K562 (cell line): Measurements from ENCODE around the gene FBRS. TPM values are rescaled to one million over a fixed set of nuclear protein-coding genes. Genes with fewer than 3 reads are reported as not detected.
A peak's percentile ranks its signal among the peaks of the same experiment; 100 is the strongest.

Experiments
- CCNT2 ChIP-seq: IDR thresholded peaks from 2 replicates; pipeline ENCODE4 v1.6.1; 2011; ENCODE audit warnings: borderline replicate concordance, low read depth, mild to moderate bottlenecking, moderate library complexity, mixed read lengths, low read length; ENCODE audit not compliant: insufficient read length; ENCODE audit errors: extremely low read depth
- DPF2 ChIP-seq: fragments of 450-650 bp; IDR thresholded peaks from 2 replicates; pipeline ENCODE4 v1.6.1; 2016
- FIP1L1 ChIP-seq: fragments of 200-400 bp; formaldehyde crosslinking; IDR thresholded peaks from 2 replicates; pipeline ENCODE4 v1.6.1; 2018; ENCODE audit warnings: mild to moderate bottlenecking, low read depth, low read length; ENCODE audit not compliant: poor library complexity, severe bottlenecking
- HDAC1 ChIP-seq, 2 experiments: fragments of 450-650 bp; IDR thresholded peaks; 2 replicates each; pipeline ENCODE4 v1.6.1; 2016 to 2017; ENCODE audit warnings: inconsistent platforms in 1 of 2, mild to moderate bottlenecking in 1 of 2, moderate library complexity in 1 of 2
- LARP7 ChIP-seq: fragments of 450-650 bp; IDR thresholded peaks from 2 replicates; pipeline ENCODE4 v1.6.1; 2016
- MYBL2 ChIP-seq, 2 experiments: fragments of 450-650 bp in 1 of 2; sonication (generic) in 1 of 2; formaldehyde crosslinking in 1 of 2; IDR thresholded peaks; 2 replicates each; pipeline versions ENCODE4 v1.6.1 to v1.8.1; 2017 to 2022; ENCODE audit warnings: borderline replicate concordance in 1 of 2, inconsistent platforms in 1 of 2, low read depth in 1 of 2, mild to moderate bottlenecking in 1 of 2, missing genetic modification reagents in 1 of 2, moderate library complexity in 1 of 2
- NCOA1 ChIP-seq: fragments of 450-650 bp; IDR thresholded peaks from 2 replicates; pipeline ENCODE4 v1.6.1; 2016; ENCODE audit warnings: low read depth
- NEUROD1 ChIP-seq: fragments of 150-350 bp; IDR thresholded peaks from 2 replicates; pipeline ENCODE4 v1.6.1; 2014; ENCODE audit warnings: borderline replicate concordance, low read length, low read depth; ENCODE audit not compliant: partially characterized antibody
- NRF1 ChIP-seq, 2 experiments: fragments of 450-650 bp; IDR thresholded peaks in 1 of 2; conservative IDR thresholded peaks in 1 of 2; 2 replicates each; pipeline ENCODE4 v1.6.1; 2014; ENCODE audit warnings: mild to moderate bottlenecking in 2 of 2
- PCBP2 ChIP-seq: fragments of 200-400 bp; formaldehyde crosslinking; IDR thresholded peaks from 2 replicates; pipeline ENCODE4 v1.6.1; 2018; ENCODE audit warnings: low read length, low read depth, mild to moderate bottlenecking, moderate library complexity; ENCODE audit not compliant: poor library complexity, severe bottlenecking
- POLR3G ChIP-seq: IDR thresholded peaks from 2 replicates; pipeline ENCODE4 v1.6.1; 2011; ENCODE audit not compliant: insufficient read length, insufficient replicate concordance; ENCODE audit errors: extremely low read depth
- PURB ChIP-seq: sonication (generic); formaldehyde crosslinking; IDR thresholded peaks from 2 replicates; pipeline ENCODE4 v1.9.0; 2021; ENCODE audit warnings: low read depth, mild to moderate bottlenecking, missing genetic modification reagents
- PYGO2 ChIP-seq: fragments of 450-650 bp; IDR thresholded peaks from 2 replicates; pipeline ENCODE4 v1.6.1; 2016; ENCODE audit warnings: mild to moderate bottlenecking, missing genetic modification characterization, moderate library complexity, missing compliant biosample characterization
- RBM25 ChIP-seq: fragments of 200-400 bp; formaldehyde crosslinking; IDR thresholded peaks from 2 replicates; pipeline ENCODE4 v1.6.1; 2018; ENCODE audit warnings: low read length, low read depth, moderate library complexity; ENCODE audit not compliant: severe bottlenecking
- SMARCA4 ChIP-seq: fragments of 450-650 bp; IDR thresholded peaks from 2 replicates; pipeline ENCODE4 v1.6.1; 2016
- SMARCA5 ChIP-seq: fragments of 450-650 bp; IDR thresholded peaks from 2 replicates; pipeline ENCODE4 v1.6.1; 2016
- SREBF1 ChIP-seq: fragments of 150-350 bp; IDR thresholded peaks from 2 replicates; pipeline ENCODE4 v1.6.1; 2014; ENCODE audit warnings: antibody characterized with exemption, low read depth, low read length, borderline replicate concordance
- U2AF1 ChIP-seq: fragments of 200-400 bp; formaldehyde crosslinking; optimal IDR thresholded peaks from 2 replicates; pipeline ENCODE3; 2017; ENCODE audit warnings: mild to moderate bottlenecking, low read depth, low read length, moderate library complexity
- ZNF668 ChIP-seq: fragments of 250-450 bp; sonication (Bioruptor Pico); IDR thresholded peaks from 2 replicates; pipeline ENCODE4 v1.8.0; 2022; ENCODE audit warnings: mild to moderate bottlenecking, inconsistent platforms
- ZNF696 ChIP-seq: fragments of 250-450 bp; sonication (Bioruptor Pico); conservative IDR thresholded peaks from 2 replicates; pipeline ENCODE4 v1.4.0; 2020; ENCODE audit warnings: mild to moderate bottlenecking, moderate library complexity
- polyA plus RNA-seq, 8 experiments: library from polyadenylated mRNA; depleted of rRNA in 4 of 8; stranded (reverse) in 5 of 8; unstranded in 3 of 8; fragments of >200 nt; fragmentation: Nextera tagmentation in 2 of 8; fragmentation: Illumina TruSeq in 1 of 8; extraction: Ambion mirVana in 2 of 8; extraction: Trizol in 1 of 8; gene quantifications; 2 replicates each; pipeline versions ENCODE4 v1.2.1 to v1.2.3, GENCODE V29; 2011 to 2014; ENCODE audit warnings: inconsistent platforms in 1 of 8, missing spikeins in 1 of 8
- total RNA-seq, 7 experiments: library from RNA; depleted of rRNA in 6 of 7; stranded (reverse); fragments of >200 nt in 6 of 7; fragmentation: Illumina TruSeq in 2 of 7; extraction: Trizol in 2 of 7; gene quantifications; 2 replicates each; pipeline versions ENCODE4 v1.2.1 to v1.2.3, GENCODE V29; 2011 to 2021; ENCODE audit warnings: low replicate concordance in 1 of 7
- TF ChIP-seq, protein P1 (sequence below): fragments of 200-400 bp; formaldehyde crosslinking; IDR thresholded peaks from 2 replicates; pipeline ENCODE4 v1.6.1; 2017; ENCODE audit warnings: mild to moderate bottlenecking, low read depth, low read length, moderate library complexity
- TF ChIP-seq, protein P2 (sequence below): fragments of 450-650 bp; IDR thresholded peaks from 2 replicates; pipeline ENCODE4 v1.6.1; 2016; ENCODE audit warnings: antibody characterized with exemption
- TF ChIP-seq, protein P3 (sequence below): fragments of 250-450 bp; sonication (Bioruptor Pico); IDR thresholded peaks from 2 replicates; pipeline ENCODE4 v1.5.1; 2021; ENCODE audit warnings: mild to moderate bottlenecking

Gene FBRS
- total and polyA plus RNA-seq, 9 of the 15 experiments (the other 6 are each of a cell fraction or from before 2014, with no cell fraction given) = 0.32 to 59.5 (median 13.1) TPM

DNA sequence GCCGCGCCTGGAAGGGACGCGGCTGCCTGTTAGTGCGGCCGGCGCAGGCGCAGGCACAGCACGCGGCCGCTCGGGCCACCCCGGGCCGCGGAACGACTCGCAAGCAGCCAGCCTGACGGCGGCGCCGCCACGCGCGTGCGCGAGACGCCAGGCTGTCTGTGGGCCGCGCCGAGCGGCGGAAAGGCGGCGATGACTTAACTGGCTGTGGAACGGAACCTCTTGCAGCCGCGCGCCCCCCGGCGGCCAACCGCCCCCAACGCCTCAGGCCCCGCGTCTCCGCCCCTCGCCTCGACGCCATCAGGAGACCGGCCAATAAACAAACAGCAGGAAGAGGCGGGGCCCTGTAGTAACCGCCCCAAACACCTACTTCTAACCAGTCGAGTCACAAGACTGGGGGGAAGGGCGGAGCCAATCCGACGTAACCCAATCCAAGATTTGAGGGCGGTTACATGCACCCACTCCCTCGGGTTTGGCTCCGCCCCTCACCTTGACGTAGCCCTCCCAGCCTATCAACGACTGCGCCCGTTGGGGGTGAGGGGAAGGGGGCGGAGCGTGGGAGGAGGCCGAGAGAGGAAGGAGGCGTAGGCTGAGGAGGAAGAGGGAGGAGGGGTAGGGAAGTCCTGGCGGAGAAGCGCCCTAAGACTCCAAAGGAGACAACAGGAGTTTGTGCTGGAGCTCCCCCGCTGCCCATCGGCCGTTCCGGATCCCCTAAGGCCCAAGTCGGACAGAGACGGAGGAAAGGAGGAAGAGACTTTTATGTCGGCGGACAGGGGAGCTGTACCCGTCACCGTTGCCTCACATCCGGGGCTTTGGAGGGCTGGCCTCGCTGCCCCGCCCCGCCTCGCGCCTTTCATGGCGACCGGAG lies at the start of gene FBRS (continued):
- TF ChIP-seq PYGO2 (tag) (no peak), U2AF1 (no peak), CCNT2 (peak; percentile 95), NCOA1 (no peak), NRF1 (conservative IDR thresholded peaks at IDR 0.05 in 1 of 2, IDR thresholded peaks at IDR 0.05 in 1 of 2) (peak; percentile 98 to 99), LARP7 (peak; percentile 62; the same call in 1 of the 2 replicates), SMARCA5 (no peak), DPF2 (peak; percentile 63), ZNF668 (CRISPR knock-in tag) (no peak), MYBL2 (IDR thresholded peaks at IDR 0.05; ENCODE audit: low read depth) (no peak), MYBL2 (CRISPR knock-in tag; IDR thresholded peaks at IDR 0.05; ENCODE audit: borderline replicate concordance) (no peak), SMARCA4 (peak; percentile 61; the same call in 1 of the 2 replicates), POLR3G (no peak), RBM25 (peak; percentile 53), FIP1L1 (peak; percentile 79), PURB (no peak), SREBF1 (no peak), HDAC1 (IDR thresholded peaks at IDR 0.05) (peak in 1 of 2 experiments; percentile 34; a peak in 2 of 4 replicates), NEUROD1 (peak; percentile 64), ZNF696 (CRISPR knock-in tag) (no peak), PCBP2 (no peak)
- TF ChIP-seq, protein P1, sequence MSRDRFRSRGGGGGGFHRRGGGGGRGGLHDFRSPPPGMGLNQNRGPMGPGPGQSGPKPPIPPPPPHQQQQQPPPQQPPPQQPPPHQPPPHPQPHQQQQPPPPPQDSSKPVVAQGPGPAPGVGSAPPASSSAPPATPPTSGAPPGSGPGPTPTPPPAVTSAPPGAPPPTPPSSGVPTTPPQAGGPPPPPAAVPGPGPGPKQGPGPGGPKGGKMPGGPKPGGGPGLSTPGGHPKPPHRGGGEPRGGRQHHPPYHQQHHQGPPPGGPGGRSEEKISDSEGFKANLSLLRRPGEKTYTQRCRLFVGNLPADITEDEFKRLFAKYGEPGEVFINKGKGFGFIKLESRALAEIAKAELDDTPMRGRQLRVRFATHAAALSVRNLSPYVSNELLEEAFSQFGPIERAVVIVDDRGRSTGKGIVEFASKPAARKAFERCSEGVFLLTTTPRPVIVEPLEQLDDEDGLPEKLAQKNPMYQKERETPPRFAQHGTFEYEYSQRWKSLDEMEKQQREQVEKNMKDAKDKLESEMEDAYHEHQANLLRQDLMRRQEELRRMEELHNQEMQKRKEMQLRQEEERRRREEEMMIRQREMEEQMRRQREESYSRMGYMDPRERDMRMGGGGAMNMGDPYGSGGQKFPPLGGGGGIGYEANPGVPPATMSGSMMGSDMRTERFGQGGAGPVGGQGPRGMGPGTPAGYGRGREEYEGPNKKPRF = no peak
- TF ChIP-seq, protein P2, sequence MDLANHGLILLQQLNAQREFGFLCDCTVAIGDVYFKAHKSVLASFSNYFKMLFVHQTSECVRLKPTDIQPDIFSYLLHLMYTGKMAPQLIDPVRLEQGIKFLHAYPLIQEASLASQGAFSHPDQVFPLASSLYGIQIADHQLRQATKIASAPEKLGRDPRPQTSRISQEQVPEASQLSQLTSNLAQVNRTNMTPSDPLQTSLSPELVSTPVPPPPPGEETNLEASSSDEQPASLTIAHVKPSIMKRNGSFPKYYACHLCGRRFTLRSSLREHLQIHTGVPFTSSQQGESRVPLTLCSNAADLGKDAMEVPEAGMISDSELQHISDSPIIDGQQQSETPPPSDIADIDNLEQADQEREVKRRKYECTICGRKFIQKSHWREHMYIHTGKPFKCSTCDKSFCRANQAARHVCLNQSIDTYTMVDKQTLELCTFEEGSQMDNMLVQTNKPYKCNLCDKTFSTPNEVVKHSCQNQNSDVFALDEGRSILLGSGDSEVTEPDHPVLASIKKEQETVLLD = peak; percentile 45; the same call in 1 of the 2 replicates
- TF ChIP-seq, protein P3, sequence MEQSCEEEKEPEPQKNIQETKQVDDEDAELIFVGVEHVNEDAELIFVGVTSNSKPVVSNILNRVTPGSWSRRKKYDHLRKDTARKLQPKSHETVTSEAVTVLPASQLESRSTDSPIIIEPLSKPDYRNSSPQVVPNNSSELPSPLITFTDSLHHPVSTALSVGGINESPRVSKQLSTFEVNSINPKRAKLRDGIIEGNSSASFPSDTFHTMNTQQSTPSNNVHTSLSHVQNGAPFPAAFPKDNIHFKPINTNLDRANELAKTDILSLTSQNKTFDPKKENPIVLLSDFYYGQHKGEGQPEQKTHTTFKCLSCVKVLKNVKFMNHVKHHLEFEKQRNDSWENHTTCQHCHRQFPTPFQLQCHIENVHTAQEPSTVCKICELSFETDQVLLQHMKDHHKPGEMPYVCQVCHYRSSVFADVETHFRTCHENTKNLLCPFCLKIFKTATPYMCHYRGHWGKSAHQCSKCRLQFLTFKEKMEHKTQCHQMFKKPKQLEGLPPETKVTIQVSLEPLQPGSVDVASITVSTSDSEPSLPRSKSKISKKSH (CRISPR knock-in tag) = no peak
